ENCODE results near the gene NIPAL1.

GRCh38 chr4:48044298-48044697, 27.7 kb downstream of the NIPAL1 start:
- TF ChIP-seq CTCF (IDR thresholded peaks at IDR 0.05): no peak
- no peak for TF ChIP-seq POLR2A (IDR thresholded peaks at IDR 0.05)
- no peak for TF ChIP-seq EP300 (IDR thresholded peaks at IDR 0.05)

Measured in tibial nerve (tissue), 4 donors.